MM.1S (cell line): ENCODE data around the gene FYN.

ENCODE experiments used
- DNase-seq: peaks from one replicate; pipeline ENCODE4 v3.0.0-alpha.2; 2015
- H2AFZ ChIP-seq: fragments of 300-600 bp; sonication (generic); 2 replicates; pipeline ENCODE4 v1.6.0; 2016; ENCODE audit warnings: antibody characterized with exemption, low read length
- H3F3A ChIP-seq: fragments of 300-600 bp; sonication (generic); 2 replicates; pipeline ENCODE4 v1.6.1; 2016; ENCODE audit warnings: mild to moderate bottlenecking, antibody characterized with exemption, low read length, moderate library complexity, mixed read lengths; ENCODE audit not compliant: insufficient read depth
- H3K27ac ChIP-seq: fragments of 300-600 bp; sonication (generic); 2 replicates; pipeline ENCODE4 v1.5.1; 2016; ENCODE audit warnings: mild to moderate bottlenecking, low read length
- H3K27me3 ChIP-seq: fragments of 300-600 bp; sonication (generic); replicated peaks from 2 replicates; pipeline ENCODE4 v1.6.0; 2016; ENCODE audit warnings: low read length; ENCODE audit not compliant: insufficient read depth
- H3K36me3 ChIP-seq: fragments of 300-600 bp; sonication (generic); replicated peaks from 2 replicates; pipeline ENCODE4 v1.6.1; 2016; ENCODE audit warnings: mild to moderate bottlenecking, low read length, mixed read lengths; ENCODE audit not compliant: insufficient read depth
- H3K4me1 ChIP-seq: fragments of 300-600 bp; sonication (generic); 2 replicates; pipeline ENCODE4 v1.6.1; 2016; ENCODE audit warnings: low read length, mixed read lengths
- H3K4me2 ChIP-seq: fragments of 300-600 bp; sonication (generic); 2 replicates; pipeline ENCODE4 v1.6.0; 2016; ENCODE audit warnings: low read depth, low read length
- H3K4me3 ChIP-seq: fragments of 300-600 bp; sonication (generic); 2 replicates; pipeline ENCODE4 v1.5.1; 2016; ENCODE audit warnings: low read length, mixed read lengths
- H3K79me2 ChIP-seq: fragments of 300-600 bp; sonication (generic); 2 replicates; pipeline ENCODE4 v1.6.1; 2016; ENCODE audit warnings: mixed run types, low read length, mixed read lengths
- H3K9ac ChIP-seq: fragments of 300-600 bp; sonication (generic); 2 replicates; pipeline ENCODE4 v1.6.1; 2016; ENCODE audit warnings: low read length, mixed read lengths
- H3K9me2 ChIP-seq: fragments of 300-600 bp; sonication (generic); replicated peaks from 2 replicates; pipeline ENCODE4 v1.6.1; 2016; ENCODE audit warnings: mild to moderate bottlenecking, low read length, mixed read lengths; ENCODE audit not compliant: insufficient read depth
- H3K9me3 ChIP-seq: fragments of 300-600 bp; sonication (generic); replicated peaks from 2 replicates; pipeline ENCODE4 v1.6.1; 2016; ENCODE audit warnings: mild to moderate bottlenecking, low read length, mixed read lengths; ENCODE audit not compliant: insufficient read depth
- H4K20me1 ChIP-seq: fragments of 300-600 bp; sonication (generic); 2 replicates; pipeline ENCODE4 v1.6.1; 2016; ENCODE audit warnings: mild to moderate bottlenecking, low read length, moderate library complexity, mixed read lengths; ENCODE audit not compliant: insufficient read depth
- CTCF ChIP-seq: fragments of 300-600 bp; sonication (generic); IDR thresholded peaks from 2 replicates; pipeline ENCODE4 v1.5.1; 2016; ENCODE audit warnings: antibody characterized with exemption, low read length, mixed read lengths
- EZH2 ChIP-seq: fragments of 300-600 bp; sonication (generic); optimal IDR thresholded peaks from 2 replicates; pipeline ENCODE3; 2017; ENCODE audit warnings: low read depth, mild to moderate bottlenecking, antibody characterized with exemption, low read length, mixed read lengths
- EZH2phosphoT487 ChIP-seq: fragments of 300-600 bp; sonication (generic); IDR thresholded peaks from 2 replicates; pipeline ENCODE4 v1.6.1; 2018; ENCODE audit warnings: antibody characterized with exemption, low read length

FYN gene

DNA sequence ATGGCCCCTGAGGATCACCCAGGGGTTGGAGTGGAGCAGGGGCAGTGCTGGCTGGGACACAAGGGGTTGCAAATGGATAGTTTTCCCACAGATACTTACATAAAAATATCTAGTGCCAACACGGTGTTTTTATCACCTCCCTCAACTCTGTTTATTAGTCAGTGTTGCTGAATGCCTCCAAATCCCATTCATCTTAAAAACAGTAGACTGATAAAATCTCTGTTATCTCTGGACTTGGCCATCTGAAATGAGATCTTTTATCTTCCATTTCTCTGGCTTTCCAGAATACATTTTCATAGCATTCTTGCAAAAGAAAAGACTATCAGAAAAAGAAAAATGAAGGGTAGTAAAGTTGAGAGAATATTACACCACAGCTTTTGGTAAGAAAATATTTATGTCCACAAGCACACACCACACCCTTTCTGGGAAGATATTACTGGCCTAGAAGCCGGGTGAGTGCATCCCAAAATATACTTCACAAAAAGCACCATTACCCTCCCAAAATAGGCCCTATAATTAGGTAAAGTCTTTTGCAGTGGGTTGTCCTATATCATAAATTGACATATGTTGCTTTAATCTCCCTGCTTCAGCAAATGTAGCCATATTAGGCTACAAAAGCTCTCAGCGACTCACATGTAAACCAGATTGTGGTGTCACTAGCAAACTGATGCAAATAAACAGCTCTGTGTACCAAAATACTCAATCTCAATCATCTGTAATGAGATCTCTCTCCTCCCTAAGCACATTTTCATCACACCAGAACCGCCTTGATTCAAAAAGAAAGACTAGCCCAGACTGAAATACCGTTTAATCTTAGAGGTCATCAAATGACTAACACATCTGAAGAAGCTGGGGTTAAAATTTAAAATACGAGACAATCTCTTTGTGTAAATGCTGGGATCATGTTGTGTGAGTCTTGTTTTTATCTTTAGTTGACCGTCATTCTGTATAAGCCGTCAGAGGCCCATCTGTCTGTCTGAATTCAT, 96.7 kb downstream of the FYN start:
- Histone ChIP-seq H3F3A (no peaks in the 10 kb centered on the region), H3K9me3 (no peaks in the 10 kb centered on the region), H3K4me3 (no peak overlapping the region), H3K27ac (no peak overlapping the region), H3K4me2 (no peak overlapping the region), H3K36me3 (no peaks in the 10 kb centered on the region), H3K79me2 (no peaks in the 10 kb centered on the region), H3K9me2 (no peaks in the 10 kb centered on the region), H3K27me3 (no peaks in the 10 kb centered on the region), H3K9ac (no peak overlapping the region), H4K20me1 (no peaks in the 10 kb centered on the region), H2AFZ (no peak overlapping the region), H3K4me1 (no peaks in the 10 kb centered on the region)
- TF ChIP-seq EZH2phosphoT487, result no peak
- DNase-seq, result no peak

GRCh38 chr6:111775145-111775922, 97.9 kb downstream of the FYN start:
- Histone ChIP-seq H3K9ac (no peak overlapping the region), H3K4me3 (no peak overlapping the region), H3K36me3 (no peaks in the 10 kb centered on the region), H3K4me1 (peaks cover 2% of the 10 kb centered on the region), H4K20me1 (no peaks in the 10 kb centered on the region), H3K79me2 (no peaks in the 10 kb centered on the region), H3K4me2 (no peak overlapping the region), H3K9me2 (no peaks in the 10 kb centered on the region), H3K27ac (no peak overlapping the region), H3F3A (no peaks in the 10 kb centered on the region), H3K9me3 (no peaks in the 10 kb centered on the region), H3K27me3 (no peaks in the 10 kb centered on the region), H2AFZ (no peak overlapping the region)
- TF ChIP-seq CTCF (no peak), EZH2phosphoT487 (no peak), EZH2 (no peak)
- DNase-seq, result no peak

- no peak overlapping the region for H3K9ac ChIP-seq
- H3K9me3 ChIP-seq, result no peaks in the 10 kb centered on the region
- H3K27ac ChIP-seq, result no peak overlapping the region
- H3K4me3 ChIP-seq, result no peak overlapping the region
- no peaks in the 10 kb centered on the region for H3K36me3 ChIP-seq
- H4K20me1 ChIP-seq, result no peaks in the 10 kb centered on the region
- no peaks in the 10 kb centered on the region for H3K9me2 ChIP-seq
- TF ChIP-seq CTCF (no peak), EZH2phosphoT487 (no peak), EZH2 (no peak)
- peaks cover 12% of the 10 kb centered on the region for H3K4me1 ChIP-seq
- no peaks in the 10 kb centered on the region for H3K79me2 ChIP-seq
- no peak overlapping the region for H3K4me2 ChIP-seq
- no peaks in the 10 kb centered on the region for H3K27me3 ChIP-seq
- DNase-seq, result no peak
- no peaks in the 10 kb centered on the region for H3F3A ChIP-seq
- no peak overlapping the region for H2AFZ ChIP-seq
These were observed 98.9 kb downstream of the FYN start for GRCh38 chr6:111774346-111774703.
